MCF 10A (cell line): ENCODE results near the gene DHRS13. TPM values are rescaled to one million over a fixed set of nuclear protein-coding genes. Genes with fewer than 3 reads are reported as not detected.

ENCODE experiments used
- BruUV-seq: library from RNA; stranded (reverse); fragments of 400-500 nt; replicated peaks from 2 replicates; lab custom pipeline; 2021; lab: Mats Ljungman, UMichigan
- CTCF ChIA-PET: fragments of 300-600 bp; sonication (Branson Sonifier 250); formaldehyde crosslinking; extraction: SDS; loops from one replicate; lab custom pipeline; 2021; ENCODE audit warnings: antibody characterized with exemption, inconsistent platforms; lab: Yijun Ruan, JAX
- POLR2A ChIA-PET: fragments of 300-600, 350-650 bp; sonication (Branson Sonifier 250); formaldehyde crosslinking; extraction: SDS; loops from one replicate; lab custom pipeline; 2020; ENCODE audit warnings: antibody characterized with exemption, inconsistent platforms; lab: Yijun Ruan, JAX
- DNase-seq: peaks from one replicate; pipeline ENCODE4 v3.0.0-alpha.2; 2018; ENCODE audit not compliant: unreplicated experiment
- H3K27ac Mint-ChIP-seq: one replicate; pipeline ENCODE4 v1.8.0; 2022; ENCODE audit warnings: mild to moderate bottlenecking, low read depth, mixed read lengths; ENCODE audit not compliant: unreplicated experiment
- H3K27me3 Mint-ChIP-seq: one replicate; pipeline ENCODE4 v1.8.0; 2022; ENCODE audit warnings: mixed read lengths; ENCODE audit not compliant: insufficient read depth, unreplicated experiment
- H3K36me3 Mint-ChIP-seq: one replicate; pipeline ENCODE4 v1.8.0; 2022; ENCODE audit warnings: mild to moderate bottlenecking, moderate library complexity, mixed read lengths; ENCODE audit not compliant: insufficient read depth, unreplicated experiment
- H3K4me1 Mint-ChIP-seq: one replicate; pipeline ENCODE4 v1.8.0; 2022; ENCODE audit warnings: mixed read lengths; ENCODE audit not compliant: insufficient read depth, unreplicated experiment
- H3K4me3 Mint-ChIP-seq: one replicate; pipeline ENCODE4 v1.8.0; 2022; ENCODE audit warnings: mild to moderate bottlenecking, moderate library complexity, mixed read lengths; ENCODE audit not compliant: unreplicated experiment
- H3K9me3 Mint-ChIP-seq: one replicate; pipeline ENCODE4 v1.8.0; 2022; ENCODE audit warnings: mixed read lengths; ENCODE audit not compliant: unreplicated experiment
- CTCF ChIP-seq: fragments of 200-600 bp; IDR thresholded peaks from one replicate; pipeline ENCODE4 v1.8.0; 2022; ENCODE audit warnings: antibody characterized with exemption, mild to moderate bottlenecking; ENCODE audit not compliant: unreplicated experiment
- intact Hi-C: fragments of 100-400 bp; cut with micrococcal nuclease; formaldehyde crosslinking; loops from 2 replicates; pipeline ENCODE4 v1.14.1; 2022
- total RNA-seq: library from RNA; stranded (reverse); gene quantifications from 2 replicates; pipeline ENCODE4 v1.2.3, GENCODE V29; 2022

The DHRS13 gene
- total RNA-seq, 1 experiment from 2014 or later: 9.5 TPM

GRCh38 chr17:28908640-28909167 lies 5.8 kb upstream of the DHRS13 start:
- ChIA-PET POLR2A (interaction anchor here (0.7 to 4.5 kb wide), 13 partner anchors 11 to 189 kb away, joined by 3 to 21 read pairs (median 6); partner anchors contain the start of genes FLOT2, NEK8, PHF12 and RPL23A), CTCF (interaction anchor here (1.1 to 2.5 kb wide), 8 partner anchors 8 to 208 kb away, joined by 3 to 17 read pairs (median 7); no protein-coding TSS in a partner anchor)
- no peaks in the 10 kb centered on the region for H3K27me3 Mint-ChIP-seq
- TF ChIP-seq CTCF: no peak
- H3K4me3 Mint-ChIP-seq: no peak overlapping the region
- H3K36me3 Mint-ChIP-seq: peaks cover 74% of the 10 kb centered on the region
- BruUV-seq: no TSS peak
- no peaks in the 10 kb centered on the region for H3K9me3 Mint-ChIP-seq
- H3K4me1 Mint-ChIP-seq: peaks cover 17% of the 10 kb centered on the region
- peak; percentile 68 for DNase-seq
- intact Hi-C loops: no loop called here
- H3K27ac Mint-ChIP-seq: peak overlapping the region; percentile 75

GRCh38 chr17:28907709-28908475 lies 5.0 kb upstream of the DHRS13 start:
- Mint-ChIP-seq H3K4me3 (no peak overlapping the region), H3K4me1 (peaks cover 25% of the 10 kb centered on the region), H3K27ac (peak overlapping the region; percentile 75), H3K27me3 (no peaks in the 10 kb centered on the region), H3K9me3 (no peaks in the 10 kb centered on the region), H3K36me3 (peaks cover 66% of the 10 kb centered on the region)
- CTCF ChIA-PET: interaction anchor here (1.1 to 2.5 kb wide), 6 partner anchors 9 to 209 kb away, joined by 3 to 17 read pairs (median 8); partner anchors contain the start of gene FLOT2
- POLR2A ChIA-PET: interaction anchor here (0.7 to 4.5 kb wide), 10 partner anchors 10 to 257 kb away, joined by 3 to 21 read pairs (median 7); partner anchors contain the start of genes FLOT2, NEK8 and PHF12
- TF ChIP-seq CTCF: no peak
- no peak for DNase-seq
- BruUV-seq: no TSS peak
- intact Hi-C loops: no loop called here

- peaks cover 55% of the 10 kb centered on the region for H3K36me3 Mint-ChIP-seq
- peaks cover 30% of the 10 kb centered on the region for H3K4me1 Mint-ChIP-seq
- ChIA-PET POLR2A (interaction anchor here (2.1 to 4.5 kb wide), 4 partner anchors 9 to 179 kb away, joined by 8 to 21 read pairs (median 13); partner anchors contain the start of genes FLOT2, NEK8 and PHF12), CTCF (interaction anchor here (1.0 to 2.0 kb wide), 4 partner anchors 9 to 162 kb away, joined by 3 to 17 read pairs (median 10); partner anchors contain the start of gene FLOT2)
- no peak for DNase-seq
- H3K27ac Mint-ChIP-seq: no peak overlapping the region
- BruUV-seq: no TSS peak
- H3K9me3 Mint-ChIP-seq: no peaks in the 10 kb centered on the region
- TF ChIP-seq CTCF: no peak
- intact Hi-C loops: no loop called here
- no peak overlapping the region for H3K4me3 Mint-ChIP-seq
- H3K27me3 Mint-ChIP-seq: no peaks in the 10 kb centered on the region
Observed at GRCh38 chr17:28906706-28907438, 4.0 kb upstream of the DHRS13 start.
